GM12878 (cell line): ENCODE measurements around the gene SLC38A5. TPM values are rescaled to one million over a fixed set of nuclear protein-coding genes. Genes with fewer than 3 reads are reported as not detected.

Source experiments
- ATAC-seq: fragments of 200-7000 bp; cut with Tn5 transposase; 3 replicates; pipeline ENCODE4 v1.9.1; 2020; ENCODE audit warnings: mild to moderate bottlenecking, moderate library complexity
- BruUV-seq: library from RNA; stranded (reverse); fragments of 400-500 nt; replicated peaks from 2 replicates; lab custom pipeline; 2021; lab: Mats Ljungman, UMichigan
- CTCF ChIA-PET: fragments of 300-600 bp; sonication (Branson Sonifier 250); formaldehyde crosslinking; extraction: SDS; loops from one replicate; lab custom pipeline; 2021; ENCODE audit warnings: inconsistent platforms; lab: Yijun Ruan, JAX
- POLR2A ChIA-PET: fragments of 350-600 bp; formaldehyde crosslinking; extraction: SDS; loops from one replicate; lab custom pipeline; 2021; ENCODE audit warnings: inconsistent platforms; lab: Charles Lee
- RAD21 ChIA-PET: fragments of 300-600 bp; sonication (Branson Sonifier 250); formaldehyde crosslinking; loops from one replicate; lab custom pipeline; 2023; ENCODE audit warnings: antibody characterized with exemption; ENCODE audit not compliant: unreplicated experiment; lab: Charles Lee
- SMC1A ChIA-PET: fragments of 300-600 bp; sonication (Branson Sonifier 250); formaldehyde crosslinking; loops from one replicate; lab custom pipeline; 2023; ENCODE audit not compliant: unreplicated experiment, uncharacterized antibody; lab: Charles Lee
- DNase-seq: peaks from one replicate; pipeline ENCODE4 v3.0.0-alpha.2; 2011; ENCODE audit warnings: low read depth, low spot score
- FAIRE-seq: peaks from 3 replicates; lab custom pipeline; 2011; peaks lifted over from hg19 to GRCh38; lab: Jason Lieb, UNC
- H2AFZ ChIP-seq: 2 replicates; pipeline ENCODE4 v1.6.0; 2011; ENCODE audit warnings: low read depth, low read length, control low read depth; ENCODE audit not compliant: control insufficient read depth
- H3K27ac ChIP-seq: 2 replicates; pipeline ENCODE4 v1.5.1; 2011; ENCODE audit warnings: control low read depth; ENCODE audit not compliant: control insufficient read depth, insufficient read depth
- H3K27me3 ChIP-seq, 2 experiments: replicated peaks in 1 of 2; 2 replicates each; pipeline versions ENCODE4 v1.6.0 to v1.6.1; 2011; ENCODE audit warnings: low read length in 1 of 2; ENCODE audit not compliant: control insufficient read depth in 2 of 2, insufficient read depth in 2 of 2
- H3K36me3 ChIP-seq, 2 experiments: 2 replicates each; pipeline ENCODE4 v1.5.1; 2011; ENCODE audit warnings: low read length in 1 of 2; ENCODE audit not compliant: control insufficient read depth in 2 of 2, insufficient read depth in 2 of 2
- H3K4me1 ChIP-seq: 2 replicates; pipeline ENCODE4 v1.6.1; 2011; ENCODE audit warnings: mild to moderate bottlenecking, low read length, moderate library complexity, mixed read lengths; ENCODE audit not compliant: control insufficient read depth, insufficient read depth
- H3K4me2 ChIP-seq: 2 replicates; pipeline ENCODE4 v1.6.0; 2011; ENCODE audit warnings: control low read depth; ENCODE audit not compliant: control insufficient read depth, insufficient read depth
- H3K4me3 ChIP-seq: fragments of 200-600 bp; sonication (generic); 2 replicates; pipeline ENCODE4 v1.5.1; 2016
- H3K79me2 ChIP-seq: 2 replicates; pipeline ENCODE4 v1.6.0; 2011; ENCODE audit warnings: low read length; ENCODE audit not compliant: control insufficient read depth, insufficient read depth
- H3K9ac ChIP-seq: 2 replicates; pipeline ENCODE4 v1.8.0; 2011; ENCODE audit warnings: low read length, control low read depth, mixed read lengths; ENCODE audit not compliant: control insufficient read depth, insufficient read depth
- H3K9me3 ChIP-seq: replicated peaks from 3 replicates; pipeline ENCODE4 v1.5.1; 2011; ENCODE audit warnings: mild to moderate bottlenecking, low read length; ENCODE audit not compliant: control insufficient read depth, insufficient read depth
- H4K20me1 ChIP-seq: 2 replicates; pipeline ENCODE4 v1.6.0; 2011; ENCODE audit not compliant: control insufficient read depth, insufficient read depth
- BCL11A ChIP-seq: IDR thresholded peaks from 2 replicates; pipeline ENCODE4 v1.6.1; 2011; ENCODE audit warnings: low read depth, low read length
- DPF2 ChIP-seq: fragments of 450-650 bp; IDR thresholded peaks from 2 replicates; pipeline ENCODE4 v1.6.1; 2017; ENCODE audit warnings: mild to moderate bottlenecking
- HDAC2 ChIP-seq: fragments of 200-600 bp; sonication (generic); IDR thresholded peaks from 2 replicates; pipeline ENCODE4 v1.6.1; 2017
- IRF4 ChIP-seq: IDR thresholded peaks from 2 replicates; pipeline ENCODE4 v1.6.1; 2011; ENCODE audit warnings: low read depth, low read length
- JUNB ChIP-seq: IDR thresholded peaks from 2 replicates; pipeline ENCODE4 v1.6.1; 2016; ENCODE audit warnings: antibody characterized with exemption, mild to moderate bottlenecking
- REST ChIP-seq: IDR thresholded peaks from 2 replicates; pipeline ENCODE4 v1.6.1; 2012; ENCODE audit warnings: mild to moderate bottlenecking, low read depth, low read length
- SMAD1 ChIP-seq: fragments of 450-650 bp; IDR thresholded peaks from 2 replicates; pipeline ENCODE4 v1.6.1; 2018; ENCODE audit warnings: mild to moderate bottlenecking, low read depth; ENCODE audit not compliant: partially characterized antibody
- TARDBP ChIP-seq: IDR thresholded peaks from 2 replicates; pipeline ENCODE4 v1.6.1; 2016; ENCODE audit warnings: borderline replicate concordance
- ZBTB33 ChIP-seq: fragments of 450-650 bp; IDR thresholded peaks from 2 replicates; pipeline ENCODE4 v1.6.1; 2017; ENCODE audit warnings: mild to moderate bottlenecking
- ZBTB4 ChIP-seq: fragments of 450-650 bp; formaldehyde crosslinking; IDR thresholded peaks from 2 replicates; pipeline ENCODE4 v1.4.0; 2022; ENCODE audit warnings: mild to moderate bottlenecking, moderate library complexity
- ZBTB40 ChIP-seq: fragments of 450-650 bp; IDR thresholded peaks from 2 replicates; pipeline ENCODE4 v1.6.1; 2016; ENCODE audit warnings: mild to moderate bottlenecking, moderate library complexity, borderline replicate concordance
- WGBS: methylation state at CpG from one replicate; pipeline ENCODE4 v1.1.6; 2016; ENCODE audit warnings: low lambda C conversion rate; ENCODE audit not compliant: insufficient replicate concordance, insufficient coverage; ENCODE audit errors: missing lambda C conversion rate; 5-methylcytosine and 5-hydroxymethylcytosine counted together
- in situ Hi-C: fragments of 300-500 bp; cut with MboI; formaldehyde crosslinking; loops from 9 replicates; pipeline ENCODE4 v1.14.3; 2018; ENCODE audit warnings: mixed read lengths
- intact Hi-C: fragments of 100-400 bp; cut with micrococcal nuclease; formaldehyde crosslinking; loops from one replicate; pipeline ENCODE4 v1.14.2; 2022; ENCODE audit not compliant: unreplicated experiment
- polyA plus RNA-seq, 11 experiments: library from polyadenylated mRNA; depleted of rRNA in 4 of 11; unstranded in 6 of 11; stranded (reverse) in 5 of 11; fragments of >200 nt; fragmentation: Nextera tagmentation in 4 of 11; fragmentation: Illumina TruSeq in 1 of 11; extraction: Ambion mirVana in 4 of 11; extraction: Trizol in 1 of 11; gene quantifications; 1 replicate in 1 of 11; 2 replicates in 10 of 11; pipeline versions ENCODE4 v1.2.1 to v1.2.3, GENCODE V29; 2011 to 2016; ENCODE audit warnings: inconsistent platforms in 2 of 11, missing spikeins in 2 of 11, low read depth in 1 of 11
- total RNA-seq, 4 experiments: library from RNA; depleted of rRNA in 3 of 4; stranded (reverse); fragments of >200 nt in 3 of 4; fragmentation: Illumina TruSeq in 1 of 4; extraction: Trizol in 1 of 4; gene quantifications; 2 replicates each; pipeline versions ENCODE4 v1.2.1 to v1.2.3, GENCODE V29; 2013 to 2021

SLC38A5 gene
- total and polyA plus RNA-seq, 10 of the 15 experiments (the other 5 are each of a cell fraction or from before 2014, with no cell fraction given) = 4.2 to 108 (median 70.6) TPM

GRCh38 chrX:48492293-48492910 is 22.3 kb upstream of the SLC38A5 start:
- ChIA-PET SMC1A (no interaction called here), CTCF (interaction anchor here (1.0 to 2.6 kb wide), 3 partner anchors 14 to 657 kb away, joined by 3 to 17 read pairs (median 6); no protein-coding TSS in a partner anchor), RAD21 (no interaction called here), POLR2A (no interaction called here)
- no peak for DNase-seq
- Histone ChIP-seq H3K4me2 (no peak overlapping the region), H4K20me1 (no peaks in the 10 kb centered on the region), H3K4me3 (no peak overlapping the region), H3K9me3 (no peaks in the 10 kb centered on the region; the same call in 2 of the 3 replicates), H3K9ac (no peak overlapping the region), H3K27me3 (no peaks in the 10 kb centered on the region), H3K36me3 (no peaks in the 10 kb centered on the region), H2AFZ (no peak overlapping the region), H3K27ac (no peak overlapping the region), H3K79me2 (no peaks in the 10 kb centered on the region), H3K4me1 (no peaks in the 10 kb centered on the region)
- FAIRE-seq = no peak
- intact Hi-C loops (no loop called here), in situ Hi-C loops (loop anchor here (10.0 kb wide), 1 partner anchor 408 kb away; no protein-coding TSS in a partner anchor)
- 26% methylated on average over 7 of the region's 7 CpGs for WGBS
- no peak for ATAC-seq
- BruUV-seq = no TSS peak
- TF ChIP-seq DPF2 (no peak), ZBTB4 (CRISPR knock-in tag) (no peak), HDAC2 (no peak), TARDBP (no peak), JUNB (no peak), ZBTB33 (no peak), ZBTB40 (no peak), REST (no peak), IRF4 (no peak), SMAD1 (no peak), BCL11A (no peak)
